ENCODE data around the gene NCK2.

GRCh38 chr2:105848367-105848766, 103.7 kb downstream of the NCK2 start:
- no peak for TF ChIP-seq CTCF (IDR thresholded peaks at IDR 0.05 in 2 of 3, conservative IDR thresholded peaks at IDR 0.05 in 1 of 3; ENCODE audit: insufficient read depth in 2 of 3, low read depth in 1 of 3, low read length in 3 of 3)
- no peak for TF ChIP-seq GMEB1 (CRISPR knock-in tag; IDR thresholded peaks at IDR 0.05)
- no peak for TF ChIP-seq ZNF589 (CRISPR knock-in tag; IDR thresholded peaks at IDR 0.05; ENCODE audit: low read depth)
- TF ChIP-seq ARHGAP35 (IDR thresholded peaks at IDR 0.05; ENCODE audit: partially characterized antibody): no peak

Measured in K562 (cell line).